Measurements from ENCODE around the gene RET.

DNA sequence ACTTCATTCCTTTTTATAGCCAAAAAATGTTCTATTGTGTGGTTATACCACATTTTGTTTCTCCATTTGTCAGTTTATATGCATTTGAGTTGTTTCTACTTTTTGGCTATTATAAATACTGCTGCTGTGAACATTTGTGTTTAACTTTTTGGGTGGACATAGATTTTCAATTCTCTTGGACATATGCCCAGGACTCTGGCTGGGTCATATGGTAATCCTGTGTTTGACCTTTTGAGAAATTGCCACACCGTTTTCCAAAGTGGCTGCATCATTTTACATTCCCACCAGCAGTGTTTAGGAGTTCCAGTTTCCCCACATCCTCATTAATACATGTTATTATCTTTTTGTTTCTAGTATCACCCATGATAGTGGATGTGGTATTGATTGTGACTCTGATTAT, 100.7 kb downstream of the RET start:
- TF ChIP-seq, protein P1, sequence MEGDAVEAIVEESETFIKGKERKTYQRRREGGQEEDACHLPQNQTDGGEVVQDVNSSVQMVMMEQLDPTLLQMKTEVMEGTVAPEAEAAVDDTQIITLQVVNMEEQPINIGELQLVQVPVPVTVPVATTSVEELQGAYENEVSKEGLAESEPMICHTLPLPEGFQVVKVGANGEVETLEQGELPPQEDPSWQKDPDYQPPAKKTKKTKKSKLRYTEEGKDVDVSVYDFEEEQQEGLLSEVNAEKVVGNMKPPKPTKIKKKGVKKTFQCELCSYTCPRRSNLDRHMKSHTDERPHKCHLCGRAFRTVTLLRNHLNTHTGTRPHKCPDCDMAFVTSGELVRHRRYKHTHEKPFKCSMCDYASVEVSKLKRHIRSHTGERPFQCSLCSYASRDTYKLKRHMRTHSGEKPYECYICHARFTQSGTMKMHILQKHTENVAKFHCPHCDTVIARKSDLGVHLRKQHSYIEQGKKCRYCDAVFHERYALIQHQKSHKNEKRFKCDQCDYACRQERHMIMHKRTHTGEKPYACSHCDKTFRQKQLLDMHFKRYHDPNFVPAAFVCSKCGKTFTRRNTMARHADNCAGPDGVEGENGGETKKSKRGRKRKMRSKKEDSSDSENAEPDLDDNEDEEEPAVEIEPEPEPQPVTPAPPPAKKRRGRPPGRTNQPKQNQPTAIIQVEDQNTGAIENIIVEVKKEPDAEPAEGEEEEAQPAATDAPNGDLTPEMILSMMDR (IDR thresholded peaks at IDR 0.05; ENCODE audit: insufficient read depth, low read length, poor library complexity, severe bottlenecking) = no peak
- TF ChIP-seq EZH2phosphoT487 (conservative IDR thresholded peaks at IDR 0.05; ENCODE audit: low read length) = no peak

All from SU-DHL-6 (cell line).